ENCODE measurements around the gene TXNRD2. TPM values are rescaled to one million over a fixed set of nuclear protein-coding genes. Genes with fewer than 3 reads are reported as not detected.

The TXNRD2 gene
- total and polyA plus RNA-seq, 2 donors (not counting 1 experiment from before 2014, with no cell fraction given), result 24.8 to 36.2 TPM

DNA sequence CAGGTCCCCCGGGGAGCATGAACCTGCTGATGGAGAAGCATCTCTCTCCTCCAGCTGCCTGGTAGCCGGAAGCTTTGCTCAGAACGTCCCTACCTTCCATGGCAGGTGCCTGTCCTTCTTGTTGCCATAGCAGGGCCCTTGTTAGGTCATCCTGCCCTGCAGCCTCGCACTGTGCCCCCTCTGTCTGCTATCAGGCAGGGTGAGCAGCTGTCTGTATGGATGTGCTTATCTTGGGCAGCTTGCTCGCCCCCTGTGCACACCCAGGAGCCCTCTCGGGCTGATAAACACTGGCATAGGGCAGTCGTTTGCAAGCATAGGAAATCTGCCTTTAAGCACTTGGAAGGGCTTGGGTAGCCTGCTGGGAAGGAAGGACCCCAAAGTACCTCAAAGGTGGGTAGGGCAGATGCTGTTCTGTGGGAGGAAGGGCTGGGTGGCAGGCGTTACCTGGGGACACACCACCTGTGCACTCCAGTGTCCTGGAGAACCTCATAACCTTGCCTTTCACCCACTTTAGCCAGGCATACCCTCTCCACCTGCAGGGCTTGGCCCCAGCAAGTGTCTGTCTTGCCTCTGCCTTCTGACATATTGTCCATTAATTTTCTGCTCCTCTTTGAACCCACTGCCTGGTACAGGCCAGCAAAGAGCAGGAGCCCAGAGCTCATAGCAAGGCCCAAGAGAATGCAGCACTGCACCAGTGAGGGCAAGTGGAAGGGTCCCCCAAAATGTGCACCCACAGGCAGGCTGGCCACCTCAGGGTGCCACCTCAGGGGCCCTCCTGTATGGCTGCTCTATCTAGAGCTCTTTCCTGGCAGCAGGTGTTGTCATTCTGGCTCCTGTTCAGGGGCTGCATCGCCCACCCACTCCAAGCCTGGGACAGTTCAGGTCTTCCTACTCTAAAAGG lies 8.0 kb downstream of the TXNRD2 start:
- Histone ChIP-seq H4K20me1 (ENCODE audit: control insufficient read depth, insufficient read depth, low read length, poor library complexity, severe bottlenecking) (no peaks in the 10 kb centered on the region), H3K4me3 (ENCODE audit: control extremely low read depth in 1 of 5, extremely low read depth in 1 of 5, insufficient read depth in 1 of 5, low read depth in 2 of 5, low read length in 4 of 5) (no peak overlapping the region), H3K9ac (ENCODE audit: low read length) (no peak overlapping the region), H3K4me2 (replicated peaks; ENCODE audit: low read depth, low read length, poor library complexity, severe bottlenecking) (no peak overlapping the region), H3K79me2 (ENCODE audit: control insufficient read depth, insufficient read depth, low read length) (no peaks in the 10 kb centered on the region), H3K9me3 (ENCODE audit: control extremely low read depth in 1 of 3, control insufficient read depth in 2 of 3, insufficient read depth in 1 of 3, low read length in 2 of 3) (peaks cover 0 to 15% (median 4%) of the 10 kb centered on the region in 3 donors), H3K27me3 (replicated peaks in 1 of 4; ENCODE audit: control extremely low read depth in 1 of 4, control insufficient read depth in 3 of 4, insufficient read depth in 4 of 4, low read length in 3 of 4) (no peaks in the 10 kb centered on the region), H2AFZ (ENCODE audit: insufficient read depth, low read depth, low read length, poor library complexity, severe bottlenecking) (no peak overlapping the region), H3K27ac (ENCODE audit: low read length in 2 of 2) (no peak overlapping the region), H3K4me1 (ENCODE audit: control insufficient read depth in 2 of 2, insufficient read depth in 2 of 2, low read length in 2 of 2) (no peaks in the 10 kb centered on the region), H3K36me3 (replicated peaks in 1 of 2; ENCODE audit: control extremely low read depth in 1 of 2, control insufficient read depth in 1 of 2, extremely low read depth in 1 of 2, insufficient read depth in 2 of 2, low read length in 1 of 2) (no peaks in the 10 kb centered on the region)
- H3K9me3 Mint-ChIP-seq (ENCODE audit: insufficient read depth), result no peaks in the 10 kb centered on the region
- H3K27me3 Mint-ChIP-seq, result no peaks in the 10 kb centered on the region
- POLR2A ChIA-PET, result no interaction called here
- H3K4me3 Mint-ChIP-seq, result no peak overlapping the region
- H3K27ac Mint-ChIP-seq, result no peak overlapping the region
- DNase-seq (no peak), ATAC-seq (ENCODE audit: low read depth) (no peak)
- CTCF ChIA-PET, result interaction anchor here (0.6 to 0.8 kb wide), 2 partner anchors 203 to 852 kb away, joined by 3 read pairs; no protein-coding TSS in a partner anchor
- H3K4me1 Mint-ChIP-seq, result no peaks in the 10 kb centered on the region
- intact Hi-C loops (cut with micrococcal nuclease), result no loop called here
- WGBS (ENCODE audit: insufficient coverage), result 90% methylated on average over 8 of the region's 9 CpGs
- TF ChIP-seq CTCF (IDR thresholded peaks at IDR 0.05) (no peak), EZH2 (IDR thresholded peaks at IDR 0.05; ENCODE audit: borderline replicate concordance, insufficient read depth, low read depth, low read length, poor library complexity, severe bottlenecking) (no peak)
